ENCODE measurements around the gene YAF2. TPM values are rescaled to one million over a fixed set of nuclear protein-coding genes. Genes with fewer than 3 reads are reported as not detected.
A peak's percentile ranks its signal among the peaks of the same experiment; 100 is the strongest.

The YAF2 gene
- 52.5 TPM for total RNA-seq (ENCODE audit: unreplicated experiment)
- long read RNA-seq, partial matches to known transcripts: 3 of 4 reads
- long read RNA-seq, other reads (novel, unspliced or antisense): 1 of 4 reads

- H3K4me3 Mint-ChIP-seq (ENCODE audit: unreplicated experiment): peak within 1 kb of the TSS; percentile 94
- H3K4me1 Mint-ChIP-seq (ENCODE audit: low read depth, unreplicated experiment): peaks cover 16% of the 10 kb centered on the region
- peaks cover 9% of the 10 kb centered on the region for H3K27me3 Mint-ChIP-seq (ENCODE audit: unreplicated experiment)
- H3K36me3 Mint-ChIP-seq (ENCODE audit: unreplicated experiment): peaks cover 5% of the 10 kb centered on the region
- H3K27ac Mint-ChIP-seq (ENCODE audit: unreplicated experiment): peak within 1 kb of the TSS; percentile 89
- TF ChIP-seq CTCF (IDR thresholded peaks at IDR 0.05; ENCODE audit: partially characterized antibody, unreplicated experiment): no peak
- H3K9me3 Mint-ChIP-seq (ENCODE audit: unreplicated experiment): peaks cover 15% of the 10 kb centered on the region
- peak; percentile 93 for DNase-seq
Observed at GRCh38 chr12:42238240-42239140, at the start of gene YAF2. TSS of gene YAF2 (minus strand) at chr12:42238248. CDS start at chr12:42238180, 68 bp downstream.

- Mint-ChIP-seq H3K4me1 (ENCODE audit: low read depth, unreplicated experiment) (no peaks in the 10 kb centered on the region), H3K4me3 (ENCODE audit: unreplicated experiment) (no peak overlapping the region), H3K27ac (ENCODE audit: unreplicated experiment) (no peak overlapping the region), H3K36me3 (ENCODE audit: unreplicated experiment) (no peaks in the 10 kb centered on the region), H3K9me3 (ENCODE audit: unreplicated experiment) (no peaks in the 10 kb centered on the region), H3K27me3 (ENCODE audit: unreplicated experiment) (no peaks in the 10 kb centered on the region)
- DNase-seq: no peak
- TF ChIP-seq CTCF (IDR thresholded peaks at IDR 0.05; ENCODE audit: partially characterized antibody, unreplicated experiment): no peak
Observed at GRCh38 chr12:42286741-42287140, 48.7 kb upstream of the YAF2 start.

- H3K27me3 Mint-ChIP-seq (ENCODE audit: unreplicated experiment): no peaks in the 10 kb centered on the region
- no peaks in the 10 kb centered on the region for H3K9me3 Mint-ChIP-seq (ENCODE audit: unreplicated experiment)
- H3K36me3 Mint-ChIP-seq (ENCODE audit: unreplicated experiment): no peaks in the 10 kb centered on the region
- H3K27ac Mint-ChIP-seq (ENCODE audit: unreplicated experiment): no peak overlapping the region
- no peak for TF ChIP-seq CTCF (IDR thresholded peaks at IDR 0.05; ENCODE audit: partially characterized antibody, unreplicated experiment)
- H3K4me1 Mint-ChIP-seq (ENCODE audit: low read depth, unreplicated experiment): no peaks in the 10 kb centered on the region
- DNase-seq: no peak
- no peak overlapping the region for H3K4me3 Mint-ChIP-seq (ENCODE audit: unreplicated experiment)
Observed at GRCh38 chr12:42285431-42285830, 47.4 kb upstream of the YAF2 start.

GRCh38 chr12:42284876-42285275 is 46.8 kb upstream of the YAF2 start:
- Mint-ChIP-seq H3K4me3 (ENCODE audit: unreplicated experiment) (no peak overlapping the region), H3K27me3 (ENCODE audit: unreplicated experiment) (no peaks in the 10 kb centered on the region), H3K27ac (ENCODE audit: unreplicated experiment) (no peak overlapping the region), H3K9me3 (ENCODE audit: unreplicated experiment) (no peaks in the 10 kb centered on the region), H3K36me3 (ENCODE audit: unreplicated experiment) (no peaks in the 10 kb centered on the region), H3K4me1 (ENCODE audit: low read depth, unreplicated experiment) (no peaks in the 10 kb centered on the region)
- TF ChIP-seq CTCF (IDR thresholded peaks at IDR 0.05; ENCODE audit: partially characterized antibody, unreplicated experiment): no peak
- DNase-seq: no peak

GRCh38 chr12:42284157-42284556 is 46.1 kb upstream of the YAF2 start:
- DNase-seq: no peak
- H3K36me3 Mint-ChIP-seq (ENCODE audit: unreplicated experiment): no peaks in the 10 kb centered on the region
- no peak overlapping the region for H3K27ac Mint-ChIP-seq (ENCODE audit: unreplicated experiment)
- no peaks in the 10 kb centered on the region for H3K9me3 Mint-ChIP-seq (ENCODE audit: unreplicated experiment)
- no peak overlapping the region for H3K4me3 Mint-ChIP-seq (ENCODE audit: unreplicated experiment)
- H3K27me3 Mint-ChIP-seq (ENCODE audit: unreplicated experiment): no peaks in the 10 kb centered on the region
- no peaks in the 10 kb centered on the region for H3K4me1 Mint-ChIP-seq (ENCODE audit: low read depth, unreplicated experiment)
- TF ChIP-seq CTCF (IDR thresholded peaks at IDR 0.05; ENCODE audit: partially characterized antibody, unreplicated experiment): no peak

All from glutamatergic neuron (in vitro differentiated cells).